Fibroblast of lung (primary cell): ENCODE measurements around the gene PTPN22. TPM values are rescaled to one million over a fixed set of nuclear protein-coding genes. Genes with fewer than 3 reads are reported as not detected.
A peak's percentile ranks its signal among the peaks of the same experiment; 100 is the strongest.

Experiments used
- DNase-seq, 2 donors: peaks; one replicate each; pipeline versions ENCODE4 v3.0.0 to v3.0.0-alpha.2; 2010; ENCODE audit warnings: low read depth in 2 of 2
- H2AFZ ChIP-seq: 2 replicates; pipeline ENCODE4 v1.5.1; 2012; ENCODE audit warnings: low read length, control low read depth, inconsistent platforms
- H3K27ac ChIP-seq: 2 replicates; pipeline ENCODE4 v1.5.1; 2011; ENCODE audit warnings: low read length, control low read depth; ENCODE audit not compliant: insufficient read depth
- H3K27me3 ChIP-seq: 2 replicates; pipeline ENCODE4 v1.5.1; 2011; ENCODE audit warnings: mild to moderate bottlenecking, low read length; ENCODE audit not compliant: control insufficient read depth, insufficient read depth
- H3K36me3 ChIP-seq: 2 replicates; pipeline ENCODE4 v1.5.1; 2011; ENCODE audit warnings: low read length; ENCODE audit not compliant: control insufficient read depth, insufficient read depth
- H3K4me1 ChIP-seq: 2 replicates; pipeline ENCODE4 v1.5.1; 2011; ENCODE audit warnings: low read length; ENCODE audit not compliant: control insufficient read depth, insufficient read depth; ENCODE audit errors: extremely low read depth
- H3K4me2 ChIP-seq: 2 replicates; pipeline ENCODE4 v1.5.1; 2011; ENCODE audit warnings: low read length, control low read depth; ENCODE audit not compliant: insufficient read depth; ENCODE audit errors: extremely low read depth
- H3K4me3 ChIP-seq, 4 experiments: fragments of 200-600 bp in 1 of 4; sonication (generic) in 1 of 4; replicated peaks in 1 of 4; 2 replicates each; pipeline ENCODE4 v1.5.1; 2011 to 2016; ENCODE audit warnings: low read length in 4 of 4, low read depth in 3 of 4, mild to moderate bottlenecking in 3 of 4, control low read depth in 2 of 4, inconsistent platforms in 1 of 4, mixed read lengths in 1 of 4; ENCODE audit not compliant: insufficient read depth in 1 of 4; ENCODE audit errors: control extremely low read depth in 1 of 4
- H3K79me2 ChIP-seq: 2 replicates; pipeline ENCODE4 v1.5.1; 2012; ENCODE audit warnings: mild to moderate bottlenecking, low read length, inconsistent platforms; ENCODE audit not compliant: control insufficient read depth, insufficient read depth
- H3K9ac ChIP-seq: 2 replicates; pipeline ENCODE4 v1.5.1; 2011; ENCODE audit warnings: mild to moderate bottlenecking, low read length, control low read depth; ENCODE audit not compliant: insufficient read depth
- H3K9me3 ChIP-seq: 2 replicates; pipeline ENCODE4 v1.5.1; 2012; ENCODE audit warnings: low read depth, low read length; ENCODE audit not compliant: control insufficient read depth, insufficient read depth
- H4K20me1 ChIP-seq: 2 replicates; pipeline ENCODE4 v1.5.1; 2011; ENCODE audit warnings: low read length; ENCODE audit not compliant: control insufficient read depth, insufficient read depth; ENCODE audit errors: extremely low read depth
- CTCF ChIP-seq, 2 donors: IDR thresholded peaks in 1 of 2; conservative IDR thresholded peaks in 1 of 2; 1 replicate in 1 of 2; 2 replicates in 1 of 2; pipeline ENCODE4 v1.5.1; 2011 to 2012; ENCODE audit warnings: low read length in 2 of 2, control low read depth in 1 of 2, inconsistent platforms in 1 of 2, low read depth in 1 of 2, mild to moderate bottlenecking in 1 of 2
- EZH2 ChIP-seq: IDR thresholded peaks from 2 replicates; pipeline ENCODE4 v1.5.1; 2012; ENCODE audit warnings: low read length, control low read depth, mild to moderate bottlenecking; ENCODE audit errors: missing control alignments
- polyA plus RNA-seq, 2 donors: library from polyadenylated mRNA; depleted of rRNA in 1 of 2; stranded (reverse) in 1 of 2; unstranded in 1 of 2; fragments of >200 nt; gene quantifications; 2 replicates each; pipeline ENCODE4 v1.2.1, GENCODE V29; 2011 to 2012; ENCODE audit warnings: missing spikeins in 1 of 2
- total RNA-seq: library from RNA; depleted of rRNA; stranded (reverse); fragments of >200 nt; gene quantifications from 2 replicates; pipeline ENCODE4 v1.2.1, GENCODE V29; 2014

PTPN22 gene
- total and polyA plus RNA-seq, 2 donors (not counting 1 experiment from before 2014, with no cell fraction given): 0.10 to 0.33 TPM

GRCh38 chr1:113797472-113797871 is 74.0 kb downstream of the PTPN22 start:
- H3K9me3 ChIP-seq: no peaks in the 10 kb centered on the region
- no peak for DNase-seq
- no peaks in the 10 kb centered on the region for H4K20me1 ChIP-seq
- H3K36me3 ChIP-seq: no peaks in the 10 kb centered on the region
- H3K4me3 ChIP-seq: no peak overlapping the region
- no peaks in the 10 kb centered on the region for H3K4me1 ChIP-seq
- H3K4me2 ChIP-seq: no peak overlapping the region
- H3K79me2 ChIP-seq: peaks cover 23% of the 10 kb centered on the region
- no peak overlapping the region for H3K9ac ChIP-seq
- H2AFZ ChIP-seq: no peak overlapping the region
- TF ChIP-seq EZH2 (no peak), CTCF (conservative IDR thresholded peaks at IDR 0.05 in 1 of 2, IDR thresholded peaks at IDR 0.05 in 1 of 2; ENCODE audit: low read depth in 1 of 2, low read length in 2 of 2) (no peak)
- no peak overlapping the region for H3K27ac ChIP-seq
- no peaks in the 10 kb centered on the region for H3K27me3 ChIP-seq

GRCh38 chr1:113793878-113794834 is 77.4 kb downstream of the PTPN22 start:
- no peak for DNase-seq
- no peak overlapping the region for H3K4me2 ChIP-seq
- H3K27me3 ChIP-seq: no peaks in the 10 kb centered on the region
- no peak overlapping the region for H3K4me3 ChIP-seq
- H3K9me3 ChIP-seq: no peaks in the 10 kb centered on the region
- peaks cover 6% of the 10 kb centered on the region for H3K79me2 ChIP-seq
- no peak overlapping the region for H3K27ac ChIP-seq
- H2AFZ ChIP-seq: no peak overlapping the region
- no peak overlapping the region for H3K9ac ChIP-seq
- no peak for TF ChIP-seq CTCF (conservative IDR thresholded peaks at IDR 0.05 in 1 of 2, IDR thresholded peaks at IDR 0.05 in 1 of 2; ENCODE audit: low read depth in 1 of 2, low read length in 2 of 2)
- TF ChIP-seq EZH2: no peak
- H3K36me3 ChIP-seq: no peaks in the 10 kb centered on the region
- no peaks in the 10 kb centered on the region for H3K4me1 ChIP-seq
- H4K20me1 ChIP-seq: no peaks in the 10 kb centered on the region

- H3K4me2 ChIP-seq: peak overlapping the region; percentile 49
These were observed 78.5 kb downstream of the PTPN22 start for GRCh38 chr1:113792986-113793385.

More at GRCh38 chr1:113792986-113793385, 78.5 kb downstream of the PTPN22 start:
- Histone ChIP-seq H3K27me3 (no peaks in the 10 kb centered on the region), H3K27ac (no peak overlapping the region), H2AFZ (no peak overlapping the region), H3K9me3 (no peaks in the 10 kb centered on the region), H3K4me3 (no peak overlapping the region), H3K9ac (no peak overlapping the region), H3K36me3 (no peaks in the 10 kb centered on the region), H3K79me2 (peaks cover 1% of the 10 kb centered on the region), H4K20me1 (no peaks in the 10 kb centered on the region), H3K4me1 (no peaks in the 10 kb centered on the region)
- DNase-seq: peak; percentile 46 to 67
- TF ChIP-seq CTCF (conservative IDR thresholded peaks at IDR 0.05 in 1 of 2, IDR thresholded peaks at IDR 0.05 in 1 of 2; ENCODE audit: low read depth in 1 of 2, low read length in 2 of 2) (no peak), EZH2 (no peak)
